Liver (tissue), 9 donors: ENCODE measurements around the gene SYK. TPM values are rescaled to one million over a fixed set of nuclear protein-coding genes. Genes with fewer than 3 reads are reported as not detected.

ENCODE experiments used
- DNase-seq: peaks from one replicate; pipeline ENCODE4 v3.0.0-alpha.2; 2017; ENCODE audit warnings: low spot score
- H3K27ac ChIP-seq, 2 donors: one replicate each; pipeline ENCODE4 v1.7.0; 2013; ENCODE audit warnings: inconsistent platforms in 2 of 2, low read length in 2 of 2, control low read depth in 1 of 2, low read depth in 1 of 2, mild to moderate bottlenecking in 1 of 2
- H3K27me3 ChIP-seq, 4 donors: one replicate each; pipeline versions ENCODE4 v1.6.1 to v1.7.0; 2013; ENCODE audit warnings: low read length in 3 of 4, inconsistent platforms in 1 of 4, mild to moderate bottlenecking in 1 of 4, moderate library complexity in 1 of 4; ENCODE audit not compliant: control insufficient read depth in 4 of 4, insufficient read depth in 4 of 4
- H3K36me3 ChIP-seq, 4 donors: one replicate each; pipeline versions ENCODE4 v1.6.1 to v1.7.0; 2013; ENCODE audit warnings: low read length in 3 of 4, mild to moderate bottlenecking in 3 of 4, low read depth in 1 of 4, moderate library complexity in 1 of 4; ENCODE audit not compliant: control insufficient read depth in 4 of 4, insufficient read depth in 3 of 4
- H3K4me1 ChIP-seq, 4 donors: one replicate each; pipeline versions ENCODE4 v1.6.1 to v1.7.0; 2013; ENCODE audit warnings: low read length in 3 of 4, mild to moderate bottlenecking in 3 of 4, moderate library complexity in 1 of 4; ENCODE audit not compliant: control insufficient read depth in 4 of 4, insufficient read depth in 4 of 4
- H3K4me3 ChIP-seq, 3 donors: one replicate each; pipeline versions ENCODE4 v1.6.1 to v1.7.0; 2013; ENCODE audit warnings: low read length in 3 of 3, control low read depth in 1 of 3, low read depth in 1 of 3, mild to moderate bottlenecking in 1 of 3
- H3K9ac ChIP-seq, 2 donors: one replicate each; pipeline ENCODE4 v1.7.0; 2013; ENCODE audit warnings: low read length in 2 of 2, mild to moderate bottlenecking in 2 of 2, moderate library complexity in 2 of 2, control low read depth in 1 of 2, low read depth in 1 of 2
- H3K9me3 ChIP-seq, 4 donors: one replicate each; pipeline versions ENCODE4 v1.6.1 to v1.7.0; 2013; ENCODE audit warnings: low read length in 3 of 4; ENCODE audit not compliant: control insufficient read depth in 4 of 4
- EGR1 ChIP-seq, 2 donors: IDR thresholded peaks; 2 replicates each; pipeline ENCODE4 v1.6.1; 2016 to 2018; ENCODE audit warnings: antibody characterized with exemption in 2 of 2, low read depth in 2 of 2
- FOXA1 ChIP-seq: IDR thresholded peaks from 2 replicates; pipeline ENCODE4 v1.6.1; 2016; ENCODE audit warnings: antibody characterized with exemption
- HNF4A ChIP-seq, 2 donors: conservative IDR thresholded peaks; 2 replicates each; pipeline ENCODE4 v1.6.1; 2016; ENCODE audit warnings: antibody characterized with exemption in 2 of 2, mild to moderate bottlenecking in 2 of 2
- HNF4G ChIP-seq: IDR thresholded peaks from 2 replicates; pipeline ENCODE4 v1.6.1; 2016; ENCODE audit warnings: antibody characterized with exemption
- JUND ChIP-seq, 2 donors: IDR thresholded peaks; 2 replicates each; pipeline ENCODE4 v1.6.1; 2016; ENCODE audit warnings: antibody characterized with exemption in 2 of 2
- NR2F2 ChIP-seq: IDR thresholded peaks from 2 replicates; pipeline ENCODE4 v1.6.1; 2016; ENCODE audit warnings: antibody characterized with exemption
- RAD21 ChIP-seq, 2 donors: IDR thresholded peaks; 2 replicates each; pipeline ENCODE4 v1.6.1; 2016; ENCODE audit warnings: antibody characterized with exemption in 2 of 2, mild to moderate bottlenecking in 2 of 2
- REST ChIP-seq: IDR thresholded peaks from 2 replicates; pipeline ENCODE4 v1.6.1; 2016; ENCODE audit warnings: antibody characterized with exemption, mild to moderate bottlenecking
- RXRA ChIP-seq, 2 donors: IDR thresholded peaks; 2 replicates each; pipeline ENCODE4 v1.6.1; 2017 to 2018; ENCODE audit warnings: antibody characterized with exemption in 2 of 2, mild to moderate bottlenecking in 1 of 2
- SP1 ChIP-seq: IDR thresholded peaks from 2 replicates; pipeline ENCODE4 v1.6.1; 2018; ENCODE audit warnings: antibody characterized with exemption, mild to moderate bottlenecking
- TAF1 ChIP-seq: conservative IDR thresholded peaks from 2 replicates; pipeline ENCODE4 v1.6.1; 2016; ENCODE audit warnings: antibody characterized with exemption, mild to moderate bottlenecking
- YY1 ChIP-seq: IDR thresholded peaks from 2 replicates; pipeline ENCODE4 v1.6.1; 2016; ENCODE audit warnings: antibody characterized with exemption, mild to moderate bottlenecking
- ZBTB33 ChIP-seq: IDR thresholded peaks from 2 replicates; pipeline ENCODE4 v1.6.1; 2016; ENCODE audit warnings: antibody characterized with exemption
- WGBS: extraction: QIAGEN DNeasy Blood & Tissue Kit; methylation state at CpG from one replicate; pipeline ENCODE4 v1.1.7; 2013; 5-methylcytosine and 5-hydroxymethylcytosine counted together
- polyA plus RNA-seq, 2 donors: library from polyadenylated mRNA; stranded (reverse) in 1 of 2; unstranded in 1 of 2; fragments of 200-250 nt in 1 of 2; fragments of >200 nt in 1 of 2; fragmentation: Nextera tagmentation in 1 of 2; extraction: Ambion mirVana in 1 of 2; gene quantifications; one replicate each; pipeline versions ENCODE4 v1.2.1 to v1.2.3, GENCODE V29; 2013 to 2015
- total RNA-seq, 2 donors: library from RNA; depleted of rRNA; stranded (reverse); fragments of >200 nt; gene quantifications; one replicate each; pipeline ENCODE4 v1.2.3, GENCODE V29; 2014
- TF ChIP-seq, protein P1 (sequence below): IDR thresholded peaks from 2 replicates; pipeline ENCODE4 v1.6.1; 2016; ENCODE audit warnings: antibody characterized with exemption
- TF ChIP-seq, protein P2 (sequence below): fragments of 150-350 bp; IDR thresholded peaks from 2 replicates; pipeline ENCODE4 v1.5.1; 2017; ENCODE audit warnings: improper control_type of control experiment, low read depth, low read length; ENCODE audit not compliant: missing input control
- TF ChIP-seq, protein P3 (sequence below): IDR thresholded peaks from 2 replicates; pipeline ENCODE4 v1.6.1; 2016; ENCODE audit warnings: antibody characterized with exemption
- donor health status: healthy.
- donor health status: healthy.
- donor health status: healthy.
- donor health status: healthy.
- donor health status: healthy.

Gene SYK
- total and polyA plus RNA-seq, 4 donors, result 2.0 to 15.4 (median 4.1) TPM

- no peak overlapping the region for H3K27ac ChIP-seq
- TF ChIP-seq, protein P1, sequence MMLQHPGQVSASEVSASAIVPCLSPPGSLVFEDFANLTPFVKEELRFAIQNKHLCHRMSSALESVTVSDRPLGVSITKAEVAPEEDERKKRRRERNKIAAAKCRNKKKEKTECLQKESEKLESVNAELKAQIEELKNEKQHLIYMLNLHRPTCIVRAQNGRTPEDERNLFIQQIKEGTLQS, result no peak
- no peak for TF ChIP-seq HNF4A (conservative IDR thresholded peaks at IDR 0.05)
- TF ChIP-seq SP1, result no peak
- TF ChIP-seq EGR1 (IDR thresholded peaks at IDR 0.05; ENCODE audit: low read depth in 2 of 2), result no peak
- TF ChIP-seq FOXA1, result no peak
- TF ChIP-seq, protein P2, sequence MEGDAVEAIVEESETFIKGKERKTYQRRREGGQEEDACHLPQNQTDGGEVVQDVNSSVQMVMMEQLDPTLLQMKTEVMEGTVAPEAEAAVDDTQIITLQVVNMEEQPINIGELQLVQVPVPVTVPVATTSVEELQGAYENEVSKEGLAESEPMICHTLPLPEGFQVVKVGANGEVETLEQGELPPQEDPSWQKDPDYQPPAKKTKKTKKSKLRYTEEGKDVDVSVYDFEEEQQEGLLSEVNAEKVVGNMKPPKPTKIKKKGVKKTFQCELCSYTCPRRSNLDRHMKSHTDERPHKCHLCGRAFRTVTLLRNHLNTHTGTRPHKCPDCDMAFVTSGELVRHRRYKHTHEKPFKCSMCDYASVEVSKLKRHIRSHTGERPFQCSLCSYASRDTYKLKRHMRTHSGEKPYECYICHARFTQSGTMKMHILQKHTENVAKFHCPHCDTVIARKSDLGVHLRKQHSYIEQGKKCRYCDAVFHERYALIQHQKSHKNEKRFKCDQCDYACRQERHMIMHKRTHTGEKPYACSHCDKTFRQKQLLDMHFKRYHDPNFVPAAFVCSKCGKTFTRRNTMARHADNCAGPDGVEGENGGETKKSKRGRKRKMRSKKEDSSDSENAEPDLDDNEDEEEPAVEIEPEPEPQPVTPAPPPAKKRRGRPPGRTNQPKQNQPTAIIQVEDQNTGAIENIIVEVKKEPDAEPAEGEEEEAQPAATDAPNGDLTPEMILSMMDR, result no peak
- TF ChIP-seq REST, result no peak
- TF ChIP-seq, protein P3, sequence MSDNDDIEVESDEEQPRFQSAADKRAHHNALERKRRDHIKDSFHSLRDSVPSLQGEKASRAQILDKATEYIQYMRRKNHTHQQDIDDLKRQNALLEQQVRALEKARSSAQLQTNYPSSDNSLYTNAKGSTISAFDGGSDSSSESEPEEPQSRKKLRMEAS, result no peak
- DNase-seq, result no peak
- no peaks in the 10 kb centered on the region for H3K27me3 ChIP-seq
- no peak overlapping the region for H3K9ac ChIP-seq
- H3K9me3 ChIP-seq, result no peaks in the 10 kb centered on the region
- no peaks in the 10 kb centered on the region for H3K36me3 ChIP-seq
- 74% methylated on average over 3 of the region's 3 CpGs for WGBS
- H3K4me1 ChIP-seq, result no peaks in the 10 kb centered on the region
- H3K4me3 ChIP-seq, result no peak overlapping the region
Measured at GRCh38 chr9:90926936-90927335, 125.3 kb downstream of the SYK start.

DNA sequence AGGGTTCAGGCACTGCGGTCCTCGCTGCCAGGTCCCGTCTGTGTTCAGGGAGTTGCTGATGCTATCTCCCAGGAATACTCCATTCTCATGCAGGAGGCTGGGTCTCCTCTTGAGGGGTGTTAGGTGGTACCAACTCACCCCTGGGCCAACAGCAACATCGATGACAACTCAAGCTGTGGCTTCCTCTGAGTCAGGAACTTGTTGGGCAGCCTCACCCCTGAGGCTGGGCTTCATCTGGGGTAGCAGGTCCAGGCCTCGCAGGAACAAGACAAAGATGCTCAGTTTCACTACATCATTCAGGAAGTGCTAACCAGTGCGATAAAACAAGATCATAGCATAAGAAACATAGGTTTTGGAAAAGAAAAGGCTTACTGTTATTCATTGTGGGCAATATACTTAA lies 125.9 kb downstream of the SYK start:
- WGBS, result 87% methylated on average over 6 of the region's 6 CpGs
- TF ChIP-seq YY1, result no peak
- no peak for TF ChIP-seq SP1
- TF ChIP-seq REST, result no peak
- TF ChIP-seq ZBTB33, result no peak
- no peak for TF ChIP-seq JUND (IDR thresholded peaks at IDR 0.05)
- TF ChIP-seq NR2F2, result no peak
- TF ChIP-seq, protein P3, result no peak
- no peak for TF ChIP-seq TAF1
- no peak for TF ChIP-seq FOXA1
- TF ChIP-seq HNF4G, result no peak
- TF ChIP-seq, protein P2, result no peak
- TF ChIP-seq, protein P1, result no peak
- TF ChIP-seq EGR1 (IDR thresholded peaks at IDR 0.05; ENCODE audit: low read depth in 2 of 2), result no peak
- TF ChIP-seq RAD21 (IDR thresholded peaks at IDR 0.05), result no peak
- TF ChIP-seq RXRA (IDR thresholded peaks at IDR 0.05), result no peak
- no peaks in the 10 kb centered on the region for H3K4me1 ChIP-seq
- H3K36me3 ChIP-seq, result no peaks in the 10 kb centered on the region
- H3K9me3 ChIP-seq, result no peaks in the 10 kb centered on the region
- H3K9ac ChIP-seq, result no peak overlapping the region
- H3K27me3 ChIP-seq, result no peaks in the 10 kb centered on the region
- no peak overlapping the region for H3K4me3 ChIP-seq
- DNase-seq, result no peak
- no peak overlapping the region for H3K27ac ChIP-seq
